Measurements from ENCODE around the gene PCDHGA1.
"Not testable (repeated sequence)": the region's sequence is repeated elsewhere in the genome, so short reads cannot be mapped to it uniquely, and the experiment has no call there.

DNA sequence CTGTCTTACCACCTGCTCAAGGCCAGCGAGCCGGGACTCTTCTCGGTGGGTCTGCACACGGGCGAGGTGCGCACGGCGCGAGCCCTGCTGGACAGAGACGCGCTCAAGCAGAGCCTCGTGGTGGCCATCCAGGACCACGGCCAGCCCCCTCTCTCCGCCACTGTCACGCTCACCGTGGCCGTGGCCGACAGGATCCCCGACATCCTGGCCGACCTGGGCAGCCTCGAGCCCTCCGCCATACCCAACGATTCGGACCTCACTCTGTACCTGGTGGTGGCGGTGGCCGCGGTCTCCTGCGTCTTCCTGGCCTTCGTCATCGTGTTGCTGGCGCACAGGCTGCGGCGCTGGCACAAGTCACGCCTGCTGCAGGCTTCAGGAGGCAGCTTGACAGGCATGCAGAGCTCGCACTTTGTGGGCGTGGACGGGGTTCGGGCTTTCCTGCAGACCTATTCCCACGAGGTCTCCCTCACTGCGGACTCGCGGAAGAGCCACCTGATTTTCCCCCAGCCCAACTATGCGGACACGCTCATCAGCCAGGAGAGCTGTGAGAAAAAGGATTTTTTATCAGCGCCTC lies 10.6 kb downstream of the PCDHGA1 start:
- not testable (repeated sequence) for TF ChIP-seq POLR2A (IDR thresholded peaks at IDR 0.05)
- TF ChIP-seq, protein P1, sequence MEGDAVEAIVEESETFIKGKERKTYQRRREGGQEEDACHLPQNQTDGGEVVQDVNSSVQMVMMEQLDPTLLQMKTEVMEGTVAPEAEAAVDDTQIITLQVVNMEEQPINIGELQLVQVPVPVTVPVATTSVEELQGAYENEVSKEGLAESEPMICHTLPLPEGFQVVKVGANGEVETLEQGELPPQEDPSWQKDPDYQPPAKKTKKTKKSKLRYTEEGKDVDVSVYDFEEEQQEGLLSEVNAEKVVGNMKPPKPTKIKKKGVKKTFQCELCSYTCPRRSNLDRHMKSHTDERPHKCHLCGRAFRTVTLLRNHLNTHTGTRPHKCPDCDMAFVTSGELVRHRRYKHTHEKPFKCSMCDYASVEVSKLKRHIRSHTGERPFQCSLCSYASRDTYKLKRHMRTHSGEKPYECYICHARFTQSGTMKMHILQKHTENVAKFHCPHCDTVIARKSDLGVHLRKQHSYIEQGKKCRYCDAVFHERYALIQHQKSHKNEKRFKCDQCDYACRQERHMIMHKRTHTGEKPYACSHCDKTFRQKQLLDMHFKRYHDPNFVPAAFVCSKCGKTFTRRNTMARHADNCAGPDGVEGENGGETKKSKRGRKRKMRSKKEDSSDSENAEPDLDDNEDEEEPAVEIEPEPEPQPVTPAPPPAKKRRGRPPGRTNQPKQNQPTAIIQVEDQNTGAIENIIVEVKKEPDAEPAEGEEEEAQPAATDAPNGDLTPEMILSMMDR (IDR thresholded peaks at IDR 0.05): not testable (repeated sequence)

All from right lobe of liver (tissue), 4 donors.